Measurements from ENCODE around the gene FAM13A. TPM values are rescaled to one million over a fixed set of nuclear protein-coding genes. Genes with fewer than 3 reads are reported as not detected.

FAM13A gene
- total RNA-seq, 2 experiments from 2014 or later = 9.6 to 10.2 TPM

DNA sequence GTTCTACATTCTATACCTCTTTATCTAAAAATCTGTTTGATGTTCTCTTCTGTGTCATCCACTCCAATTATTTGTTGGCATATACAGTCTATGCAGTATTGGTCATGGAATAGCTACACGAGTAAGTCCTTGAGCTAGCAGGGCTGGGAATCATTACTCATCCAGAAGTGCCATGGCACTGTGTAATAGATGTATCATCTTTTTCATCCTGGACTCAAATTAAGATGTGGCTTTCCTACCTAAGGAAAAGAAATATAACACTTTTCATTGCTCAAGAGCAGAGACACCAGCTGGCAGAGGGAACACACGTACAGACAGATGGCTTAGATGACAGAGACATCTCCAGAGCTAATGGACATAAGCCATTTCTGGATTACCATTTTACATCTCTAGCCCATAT is 159.8 kb downstream of the FAM13A start:
- ChIA-PET CTCF (no interaction called here), POLR2A (no interaction called here)
- Histone ChIP-seq H3K9me3 (ENCODE audit: control insufficient read depth in 1 of 2, insufficient read depth in 1 of 2, low read length in 2 of 2) (no peaks in the 10 kb centered on the region), H3K4me1 (ENCODE audit: insufficient read depth, low read length) (no peaks in the 10 kb centered on the region), H3K36me3 (ENCODE audit: insufficient read depth, low read length) (no peaks in the 10 kb centered on the region), H3K27ac (ENCODE audit: low read depth in 1 of 2, low read length in 2 of 2) (no peak overlapping the region), H3K27me3 (ENCODE audit: control insufficient read depth in 1 of 2, insufficient read depth in 2 of 2, low read length in 2 of 2) (no peaks in the 10 kb centered on the region), H3K4me3 (ENCODE audit: low read length) (no peak overlapping the region)
- peaks cover 8% of the 10 kb centered on the region for H3K9me3 Mint-ChIP-seq
- no peak for DNase-seq
- ATAC-seq (ENCODE audit: poor library complexity) = no peak
- H3K4me3 Mint-ChIP-seq = no peak overlapping the region
- no peaks in the 10 kb centered on the region for H3K27me3 Mint-ChIP-seq
- TF ChIP-seq, protein P1, sequence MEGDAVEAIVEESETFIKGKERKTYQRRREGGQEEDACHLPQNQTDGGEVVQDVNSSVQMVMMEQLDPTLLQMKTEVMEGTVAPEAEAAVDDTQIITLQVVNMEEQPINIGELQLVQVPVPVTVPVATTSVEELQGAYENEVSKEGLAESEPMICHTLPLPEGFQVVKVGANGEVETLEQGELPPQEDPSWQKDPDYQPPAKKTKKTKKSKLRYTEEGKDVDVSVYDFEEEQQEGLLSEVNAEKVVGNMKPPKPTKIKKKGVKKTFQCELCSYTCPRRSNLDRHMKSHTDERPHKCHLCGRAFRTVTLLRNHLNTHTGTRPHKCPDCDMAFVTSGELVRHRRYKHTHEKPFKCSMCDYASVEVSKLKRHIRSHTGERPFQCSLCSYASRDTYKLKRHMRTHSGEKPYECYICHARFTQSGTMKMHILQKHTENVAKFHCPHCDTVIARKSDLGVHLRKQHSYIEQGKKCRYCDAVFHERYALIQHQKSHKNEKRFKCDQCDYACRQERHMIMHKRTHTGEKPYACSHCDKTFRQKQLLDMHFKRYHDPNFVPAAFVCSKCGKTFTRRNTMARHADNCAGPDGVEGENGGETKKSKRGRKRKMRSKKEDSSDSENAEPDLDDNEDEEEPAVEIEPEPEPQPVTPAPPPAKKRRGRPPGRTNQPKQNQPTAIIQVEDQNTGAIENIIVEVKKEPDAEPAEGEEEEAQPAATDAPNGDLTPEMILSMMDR (IDR thresholded peaks at IDR 0.05) = no peak
- H3K27ac Mint-ChIP-seq = no peak overlapping the region
- H3K4me1 Mint-ChIP-seq (ENCODE audit: low read depth) = no peaks in the 10 kb centered on the region
- intact Hi-C loops (cut with DNase I, micrococcal nuclease) = no loop called here
- H3K36me3 Mint-ChIP-seq (ENCODE audit: low read depth) = no peaks in the 10 kb centered on the region

DNA sequence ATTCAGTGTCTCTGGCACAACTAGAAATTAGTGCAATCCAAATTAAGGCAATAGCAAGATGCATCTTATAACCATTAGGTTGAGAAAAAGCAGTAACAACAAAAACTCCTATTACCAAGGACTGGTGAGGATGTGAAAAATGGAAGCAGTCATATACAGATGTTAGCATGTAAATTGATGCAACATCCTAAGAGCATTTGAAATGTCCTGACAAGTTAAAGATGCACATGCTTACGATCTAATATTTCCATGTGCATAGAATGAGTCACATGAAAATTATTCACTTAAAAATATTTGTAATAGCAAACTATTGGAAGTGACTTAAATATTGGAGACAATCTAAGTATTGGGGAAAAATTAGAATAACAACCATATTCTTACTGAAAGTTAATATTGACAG is 163.0 kb downstream of the FAM13A start:
- intact Hi-C loops (cut with DNase I, micrococcal nuclease) = no loop called here
- POLR2A ChIA-PET = no interaction called here
- CTCF ChIA-PET = no interaction called here

DNA sequence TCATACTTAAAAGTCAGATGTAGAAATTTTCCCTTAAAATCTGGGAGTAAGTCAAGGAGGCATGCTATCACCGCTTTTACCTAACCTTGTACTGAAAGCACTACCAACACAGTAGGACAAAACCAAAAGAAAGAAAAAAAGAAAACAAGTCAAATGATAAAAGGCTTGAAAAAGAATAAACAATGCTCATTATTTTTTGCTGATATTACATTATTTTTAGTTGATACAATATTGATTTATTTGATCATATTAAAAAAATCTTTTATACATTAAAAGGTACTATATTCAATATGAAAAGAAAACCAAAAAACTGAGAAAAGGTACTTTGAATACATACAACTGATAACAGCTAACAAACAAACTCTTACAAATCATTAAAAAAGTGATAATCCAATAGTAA is 164.3 kb downstream of the FAM13A start:
- no peak overlapping the region for H3K27ac Mint-ChIP-seq
- Histone ChIP-seq H3K4me3 (ENCODE audit: low read length) (no peak overlapping the region), H3K4me1 (ENCODE audit: insufficient read depth, low read length) (no peaks in the 10 kb centered on the region), H3K36me3 (ENCODE audit: insufficient read depth, low read length) (no peaks in the 10 kb centered on the region), H3K27me3 (ENCODE audit: control insufficient read depth in 1 of 2, insufficient read depth in 2 of 2, low read length in 2 of 2) (no peaks in the 10 kb centered on the region), H3K9me3 (ENCODE audit: control insufficient read depth in 1 of 2, insufficient read depth in 1 of 2, low read length in 2 of 2) (no peaks in the 10 kb centered on the region), H3K27ac (ENCODE audit: low read depth in 1 of 2, low read length in 2 of 2) (no peak overlapping the region)
- ATAC-seq (ENCODE audit: poor library complexity) = no peak
- POLR2A ChIA-PET = no interaction called here
- H3K4me1 Mint-ChIP-seq (ENCODE audit: low read depth) = no peaks in the 10 kb centered on the region
- TF ChIP-seq, protein P1 (IDR thresholded peaks at IDR 0.05) = no peak
- H3K36me3 Mint-ChIP-seq (ENCODE audit: low read depth) = no peaks in the 10 kb centered on the region
- no peaks in the 10 kb centered on the region for H3K9me3 Mint-ChIP-seq
- H3K4me3 Mint-ChIP-seq = no peak overlapping the region
- H3K27me3 Mint-ChIP-seq = no peaks in the 10 kb centered on the region
- CTCF ChIA-PET = no interaction called here
- DNase-seq = no peak
- intact Hi-C loops (cut with DNase I, micrococcal nuclease) = no loop called here

More for the DNA sequence above, 163.0 kb downstream of the FAM13A start:
- Mint-ChIP-seq H3K27me3 (no peaks in the 10 kb centered on the region), H3K27ac (no peak overlapping the region), H3K9me3 (no peaks in the 10 kb centered on the region), H3K4me3 (no peak overlapping the region), H3K36me3 (ENCODE audit: low read depth) (no peaks in the 10 kb centered on the region), H3K4me1 (ENCODE audit: low read depth) (no peaks in the 10 kb centered on the region)
- Histone ChIP-seq H3K27me3 (ENCODE audit: control insufficient read depth in 1 of 2, insufficient read depth in 2 of 2, low read length in 2 of 2) (no peaks in the 10 kb centered on the region), H3K36me3 (ENCODE audit: insufficient read depth, low read length) (no peaks in the 10 kb centered on the region), H3K4me1 (ENCODE audit: insufficient read depth, low read length) (no peaks in the 10 kb centered on the region), H3K27ac (ENCODE audit: low read depth in 1 of 2, low read length in 2 of 2) (no peak overlapping the region), H3K4me3 (ENCODE audit: low read length) (no peak overlapping the region), H3K9me3 (ENCODE audit: control insufficient read depth in 1 of 2, insufficient read depth in 1 of 2, low read length in 2 of 2) (no peaks in the 10 kb centered on the region)
- DNase-seq (no peak), ATAC-seq (ENCODE audit: poor library complexity) (no peak)
- TF ChIP-seq, protein P1 (IDR thresholded peaks at IDR 0.05) = no peak
